Stimulated activated CD8-positive, alpha-beta memory T cell treated with anti-CD3 and anti-CD28 coated beads, Interleukin-4, amount 100 ng/mL, for 1 hour (primary cell): ENCODE results near the gene PRDX1.
"Not testable (repeated sequence)": the region's sequence is repeated elsewhere in the genome, so short reads cannot be mapped to it uniquely, and the experiment has no call there.

Experiments
- DNase-seq, 2 donors: peaks; one replicate each; pipeline ENCODE4 v3.0.0-alpha.2; 2020; ENCODE audit warnings: low read depth in 2 of 2, low spot score in 1 of 2

The PRDX1 gene

DNA sequence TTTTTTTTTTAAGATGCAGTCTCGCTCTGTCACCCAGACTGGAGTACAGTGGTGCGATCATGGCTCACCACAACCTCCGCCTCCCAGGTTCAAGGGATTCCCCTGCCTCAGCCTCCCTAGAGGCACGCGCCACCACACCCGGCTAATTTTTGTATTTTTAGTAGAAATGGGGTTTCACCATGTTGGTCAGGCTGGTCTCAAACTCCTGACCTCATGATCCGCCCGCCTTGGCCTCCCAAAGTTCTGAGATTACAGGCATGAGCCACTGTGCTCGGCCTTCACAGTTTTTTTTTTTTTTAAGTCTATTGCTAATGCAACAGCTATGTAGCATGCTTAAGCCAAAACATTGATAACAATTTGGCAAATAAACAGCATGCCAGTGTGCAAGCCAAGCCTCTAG is 54.3 kb downstream of the PRDX1 start:
- DNase-seq: not testable (repeated sequence)

DNA sequence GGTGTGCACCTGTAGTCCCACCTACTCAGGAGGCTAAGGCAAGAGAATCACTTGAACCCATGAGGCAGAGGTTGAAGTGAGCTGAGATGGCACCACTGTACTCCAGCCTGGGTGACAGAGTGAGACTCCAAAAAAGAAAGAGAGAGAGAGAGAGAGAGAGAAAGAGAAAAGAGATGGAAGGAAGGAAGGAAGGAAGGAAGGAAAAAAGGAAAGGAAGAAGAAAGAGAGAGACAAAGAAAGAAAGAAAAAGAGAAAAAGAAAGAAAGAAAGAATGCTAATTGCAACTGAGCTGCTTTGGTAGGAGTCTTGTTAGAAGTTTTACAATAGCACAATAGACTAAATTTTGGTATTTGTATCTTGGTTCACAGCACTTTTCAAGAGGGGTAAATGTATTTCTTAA is 56.4 kb downstream of the PRDX1 start:
- no peak for DNase-seq
